ENCODE results near the gene GCNT3.

Gene GCNT3

DNA sequence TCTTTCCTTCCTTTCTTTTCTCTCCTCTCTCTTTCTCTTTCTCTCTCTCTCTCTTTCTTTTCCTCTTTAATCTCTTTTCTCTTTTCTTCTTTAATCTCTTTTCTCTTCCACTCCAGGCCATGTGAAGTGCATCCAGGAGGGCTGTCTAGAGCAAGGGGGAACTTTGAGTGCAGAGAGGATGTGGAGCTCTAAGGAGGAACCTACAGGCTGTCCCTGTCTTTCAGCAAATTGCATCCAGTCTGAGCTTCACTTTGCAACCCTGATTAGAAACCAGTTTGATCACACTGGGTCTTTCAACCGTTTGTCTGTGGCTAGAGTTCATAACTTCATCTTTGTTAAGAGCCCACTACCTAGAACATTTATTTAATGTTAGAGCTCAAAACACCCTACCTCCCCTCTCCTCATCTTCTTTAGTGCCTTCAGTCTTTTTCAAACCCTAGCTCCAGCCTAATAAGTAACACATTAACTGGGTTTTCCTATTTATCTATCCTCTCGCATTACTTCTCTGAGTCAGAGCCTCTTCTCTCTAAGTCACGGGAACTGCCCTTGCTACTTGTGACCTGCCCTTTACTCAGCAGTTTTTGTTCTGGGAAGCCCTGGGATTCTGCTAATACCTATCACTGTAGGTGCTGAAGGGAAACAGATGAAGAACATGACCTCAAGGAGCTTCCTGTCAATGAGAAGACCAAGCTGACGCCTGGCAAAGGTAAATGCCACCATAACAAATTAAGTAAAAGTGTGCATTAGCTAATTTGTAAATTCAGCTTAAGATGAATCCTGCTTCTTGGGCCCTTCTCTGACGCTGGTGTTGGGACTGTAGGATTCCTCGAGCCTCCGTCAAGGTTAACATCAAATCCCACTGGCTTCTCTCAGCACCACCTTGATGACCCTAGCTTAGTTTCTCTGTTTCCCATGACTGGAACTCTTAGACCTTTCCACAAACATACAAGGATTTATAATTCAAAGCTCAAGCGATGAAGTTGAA, at the start of gene GCNT3:
GCNT3 (plus strand) TSS at position 508 of the 985 bp plus-strand sequence. CDS start 6,456 bp downstream, outside the sequence.
- DNase-seq: peak; percentile 37

DNA sequence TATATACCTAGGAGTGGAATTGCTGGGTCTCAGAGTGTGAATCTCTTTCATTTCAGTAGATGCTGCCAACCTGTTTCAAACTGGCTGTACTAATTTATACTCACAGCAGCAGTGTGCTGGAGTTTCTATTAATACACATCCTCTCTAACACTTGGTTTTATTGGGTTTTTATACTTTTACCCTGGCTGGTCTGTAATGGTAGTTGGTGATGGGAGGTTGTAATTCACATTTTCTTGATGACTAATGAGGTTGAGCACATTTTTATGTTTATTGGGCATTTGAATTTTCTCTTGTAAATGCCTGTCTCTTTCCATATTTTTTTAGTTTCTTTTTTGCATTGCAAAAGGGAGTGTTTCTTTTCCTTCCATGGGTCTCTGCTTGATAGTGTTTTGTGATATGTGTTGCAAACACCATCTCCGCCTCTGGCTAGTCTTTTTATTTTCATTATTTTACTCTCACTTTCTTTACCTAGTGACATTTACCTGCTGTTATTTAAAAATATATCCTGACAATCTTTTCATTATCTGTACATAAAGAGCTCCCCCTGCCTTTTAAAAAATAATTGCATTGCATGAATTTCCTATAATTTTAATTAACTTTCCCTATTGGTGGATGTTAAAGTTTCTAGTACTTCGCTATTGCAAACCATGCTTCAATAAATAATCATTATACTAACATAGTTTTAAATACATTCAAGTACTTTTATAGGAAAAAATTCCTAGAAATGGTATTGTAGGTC, 49.0 kb upstream of the GCNT3 start:
- peak; percentile 17 for DNase-seq

GRCh38 chr15:59565299-59565698, 46.3 kb upstream of the GCNT3 start:
- DNase-seq: no peak

DNA sequence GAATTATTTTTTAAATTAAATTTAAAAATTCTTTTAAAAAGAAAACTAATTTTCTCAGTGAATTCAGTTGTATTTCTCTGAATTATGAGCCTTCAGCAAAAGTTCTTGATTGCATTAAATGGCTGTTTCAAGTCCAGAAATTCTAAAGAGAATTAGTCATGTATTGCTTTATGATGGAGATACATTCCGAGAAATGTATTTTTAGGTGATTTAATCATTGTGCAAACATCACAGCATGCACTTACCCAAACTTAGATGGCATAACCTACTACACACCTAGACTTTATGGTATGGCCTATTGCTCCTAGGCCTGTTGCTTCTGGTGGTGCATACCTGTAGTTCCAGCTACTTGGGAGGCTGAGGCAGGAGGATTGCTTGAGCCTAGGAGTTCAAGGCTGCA, 44.3 kb upstream of the GCNT3 start:
- DNase-seq: no peak

- no peak for DNase-seq
These were observed 42.1 kb upstream of the GCNT3 start for GRCh38 chr15:59569477-59569876.

DNA sequence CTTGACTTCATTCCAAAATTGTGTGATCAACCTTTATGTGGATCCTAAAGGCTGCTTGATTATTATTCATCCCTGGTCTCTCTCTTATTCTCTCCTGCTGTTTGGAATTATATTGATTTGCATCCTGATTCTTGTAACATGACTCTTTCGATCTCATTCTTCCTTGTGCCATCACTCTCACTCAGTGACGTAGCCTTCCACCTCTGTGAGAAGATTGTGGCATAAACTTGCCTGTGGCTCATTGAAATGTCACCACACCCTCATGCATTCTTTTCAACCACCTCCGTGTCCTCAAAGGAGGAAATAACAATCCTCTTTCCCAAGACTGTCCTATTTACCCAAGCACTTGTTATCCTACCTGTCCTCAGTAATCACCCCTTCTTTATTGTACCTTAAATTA, 41.3 kb upstream of the GCNT3 start:
- DNase-seq: no peak

GRCh38 chr15:59571606-59572005, 40.0 kb upstream of the GCNT3 start:
- DNase-seq: no peak

DNA sequence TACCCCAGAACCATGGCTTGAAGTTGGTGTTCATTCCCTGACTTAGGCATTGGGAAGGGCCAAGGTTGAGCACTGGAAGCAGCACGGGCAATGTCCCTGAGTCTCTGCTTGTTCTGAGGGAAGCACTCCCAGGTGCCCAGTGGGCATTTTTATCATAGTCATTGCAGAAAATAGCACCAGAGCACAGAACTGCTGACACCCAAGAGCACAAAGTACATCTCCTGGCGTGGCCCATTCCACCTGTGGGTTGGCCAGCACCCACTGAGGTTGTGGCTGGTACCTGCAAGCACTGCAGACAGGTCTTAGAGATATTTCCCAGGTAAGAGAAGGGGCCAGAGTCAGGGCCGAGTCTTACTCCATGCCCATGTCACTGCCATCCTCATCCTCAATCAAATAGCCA, 28.5 kb upstream of the GCNT3 start:
- DNase-seq: no peak

DNA sequence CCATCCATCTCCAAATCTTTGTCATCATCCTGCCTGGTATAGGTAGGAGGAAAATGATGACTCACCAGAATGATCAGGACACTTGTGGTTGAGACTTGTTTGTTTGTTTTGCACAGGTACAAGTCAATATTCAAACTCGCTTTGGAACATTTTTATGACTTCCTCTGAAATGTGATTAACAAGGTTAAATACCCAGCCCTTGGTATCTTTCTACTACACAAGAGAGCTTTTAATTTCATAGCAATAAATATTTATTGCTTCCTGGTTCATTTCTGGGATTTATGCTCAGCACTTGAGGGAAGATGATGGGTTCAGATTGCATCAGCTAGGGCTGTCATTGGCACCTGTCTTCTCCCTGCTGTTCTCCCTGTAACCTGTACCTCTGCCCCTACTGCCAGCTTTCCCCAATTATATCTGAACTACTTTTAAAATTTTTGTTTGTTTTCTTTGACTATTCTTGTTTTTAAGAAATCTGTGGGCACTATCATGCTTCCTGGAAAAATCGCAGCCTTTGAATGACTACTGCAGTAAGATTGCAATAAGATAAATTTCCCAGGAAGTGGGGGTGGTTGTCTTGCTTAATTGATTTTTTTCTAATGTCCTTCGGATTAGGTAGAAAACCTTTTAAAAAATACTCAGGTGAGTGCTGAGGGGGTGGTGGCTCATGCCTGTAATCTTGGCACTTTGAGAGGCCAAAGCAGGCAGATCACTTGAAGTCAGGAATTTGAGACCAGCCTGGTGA, 24.3 kb upstream of the GCNT3 start:
- DNase-seq: no peak

GRCh38 chr15:59590027-59590426, 21.6 kb upstream of the GCNT3 start:
- DNase-seq: no peak

DNA sequence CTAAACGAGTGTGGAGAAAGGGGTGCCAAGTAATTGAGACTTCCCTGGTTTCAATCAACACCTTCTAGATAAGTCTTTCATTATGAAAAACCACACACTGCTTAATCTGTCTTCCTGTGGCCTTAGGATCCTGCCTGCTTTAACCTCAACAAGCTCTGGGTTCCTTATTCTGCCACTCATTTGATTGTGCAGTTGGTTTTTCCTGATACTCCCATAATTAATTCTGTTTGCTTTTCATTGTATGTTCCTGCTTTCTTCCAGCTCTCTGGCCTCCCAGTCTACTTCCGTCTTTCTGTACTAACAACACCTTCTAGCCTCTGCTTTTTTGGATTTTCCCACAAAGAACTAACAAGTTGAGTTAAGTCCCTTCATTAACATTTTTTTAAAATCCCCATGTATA, 20.2 kb upstream of the GCNT3 start:
- DNase-seq: peak; percentile 43

- no peak for DNase-seq
These were observed 17.1 kb upstream of the GCNT3 start for GRCh38 chr15:59594493-59594942.

- DNase-seq: no peak
These were observed 16.6 kb upstream of the GCNT3 start for GRCh38 chr15:59594991-59595390.

DNA sequence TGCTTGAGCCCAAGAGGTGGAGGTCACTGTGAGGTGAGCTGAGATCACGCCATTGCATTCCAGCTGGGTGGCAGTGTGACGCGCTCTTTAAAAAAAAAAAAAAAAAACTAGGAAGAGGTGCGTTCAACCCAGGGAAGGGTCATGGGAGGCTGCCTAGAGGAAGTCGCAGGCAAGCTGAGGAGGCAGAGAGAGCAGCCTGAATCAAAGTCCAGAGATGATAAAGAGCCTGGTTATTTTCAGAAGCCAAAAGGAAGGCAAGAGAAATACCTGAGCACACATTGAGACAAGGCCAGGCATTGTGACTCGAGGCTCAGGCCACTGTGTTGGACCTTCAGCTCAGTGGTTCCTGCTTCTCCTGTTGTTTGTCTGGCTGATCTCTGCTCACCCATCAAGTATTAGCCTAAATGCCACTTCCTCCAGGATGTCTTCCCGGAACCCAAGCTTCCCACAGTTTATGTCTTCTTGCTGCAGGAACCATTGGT, 16.1 kb upstream of the GCNT3 start:
- no peak for DNase-seq

DNA sequence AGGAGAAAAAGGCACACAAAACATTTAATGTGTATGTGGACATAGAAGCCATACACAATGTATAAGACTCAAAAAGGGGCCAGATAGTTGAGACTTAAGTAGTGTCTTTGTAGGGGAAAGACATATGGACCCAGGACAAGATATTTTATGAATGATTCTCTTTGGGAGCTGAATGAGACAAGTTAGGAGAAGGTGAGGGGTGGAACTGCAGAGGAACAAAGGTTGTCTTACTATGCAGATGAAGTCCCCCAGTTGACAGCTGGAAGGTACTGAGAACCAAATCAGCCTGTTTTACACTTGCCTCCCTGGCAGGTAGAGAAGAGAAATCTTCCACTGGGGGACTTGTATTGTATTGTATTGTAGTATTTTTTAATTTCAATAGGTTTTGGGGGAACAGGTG, 14.9 kb upstream of the GCNT3 start:
- no peak for DNase-seq

DNA sequence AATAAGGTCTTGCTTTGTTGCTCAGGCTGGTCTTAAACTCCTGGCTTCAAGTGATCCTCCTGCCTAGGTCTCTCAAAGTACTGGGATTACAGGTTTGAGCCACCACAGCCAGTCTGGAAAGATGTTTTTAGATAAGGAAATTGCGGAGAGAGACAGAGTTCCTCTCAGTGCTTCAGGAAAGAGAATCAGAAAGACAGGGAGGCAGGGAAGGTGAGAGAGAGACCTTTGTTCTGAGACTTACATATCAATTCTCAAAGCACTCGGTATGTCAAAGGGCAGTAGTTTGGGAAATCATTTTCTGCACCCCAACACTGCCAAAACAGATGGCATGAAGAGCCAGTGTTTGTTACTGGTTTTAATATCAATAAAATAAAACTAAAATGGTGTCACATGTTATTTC, 13.1 kb upstream of the GCNT3 start:
- no peak for DNase-seq

DNA sequence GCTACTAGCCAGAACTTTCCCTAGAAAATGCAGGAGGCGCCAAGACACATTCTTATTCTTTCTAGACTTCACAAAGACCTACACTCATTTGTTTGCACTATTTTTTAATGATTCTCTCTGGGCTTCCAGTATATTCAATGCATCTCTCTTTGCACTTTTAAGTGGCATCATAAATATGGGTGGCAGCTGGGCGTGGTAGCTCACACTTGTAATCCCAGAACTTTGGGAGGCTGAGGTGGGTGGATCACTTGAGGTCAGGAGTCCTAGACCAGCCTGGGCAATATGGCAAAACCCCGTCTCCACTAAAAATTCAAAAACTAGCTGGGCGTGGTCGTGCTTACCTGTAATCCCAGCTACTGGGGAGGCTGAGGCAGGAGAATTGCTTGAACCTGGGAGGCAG, 5.6 kb upstream of the GCNT3 start:
- DNase-seq: no peak

- no peak for DNase-seq
These were observed 1.6 kb upstream of the GCNT3 start for GRCh38 chr15:59609730-59610712.

DNA sequence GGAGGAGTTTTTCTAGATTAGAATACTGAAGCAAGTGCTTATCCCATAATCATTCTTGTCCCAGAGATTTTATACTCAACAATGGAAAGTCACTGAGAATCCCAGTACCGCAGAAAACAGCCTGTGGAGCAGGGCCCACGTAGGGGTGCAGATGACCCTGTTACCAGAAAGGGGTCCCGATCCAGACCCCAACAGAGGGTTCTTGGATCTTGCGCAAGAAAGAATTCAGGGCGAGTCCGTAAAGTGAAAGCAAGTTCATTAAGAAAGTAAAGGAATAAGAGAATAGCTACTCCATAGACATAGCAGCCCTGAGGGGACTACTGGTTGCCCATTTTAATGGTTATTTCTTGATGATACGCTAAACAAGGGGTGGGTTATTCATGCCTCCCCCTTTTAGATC, 2.6 kb downstream of the GCNT3 start:
- DNase-seq: no peak

DNA sequence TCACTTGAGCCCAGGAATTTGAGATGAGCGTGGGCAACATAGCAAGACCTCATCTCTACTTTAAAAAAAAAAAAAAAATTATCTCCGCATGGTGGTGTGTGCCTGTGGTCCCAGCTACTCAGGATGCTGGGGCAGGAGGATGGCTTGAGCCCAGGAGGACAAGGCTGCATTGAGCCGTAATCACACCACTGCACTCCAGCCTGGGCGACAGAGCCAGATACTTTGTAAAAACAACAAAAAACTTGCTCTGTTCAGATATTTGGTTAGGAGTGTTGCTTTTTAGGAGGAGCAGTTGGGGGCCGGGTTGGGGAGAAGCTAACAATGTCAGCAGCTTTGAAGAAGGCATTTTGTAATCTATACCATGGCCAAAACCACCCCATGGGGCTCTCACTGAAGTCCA, 4.1 kb downstream of the GCNT3 start:
- DNase-seq: no peak

GRCh38 chr15:59616379-59616778, 4.8 kb downstream of the GCNT3 start:
- no peak for DNase-seq

DNA sequence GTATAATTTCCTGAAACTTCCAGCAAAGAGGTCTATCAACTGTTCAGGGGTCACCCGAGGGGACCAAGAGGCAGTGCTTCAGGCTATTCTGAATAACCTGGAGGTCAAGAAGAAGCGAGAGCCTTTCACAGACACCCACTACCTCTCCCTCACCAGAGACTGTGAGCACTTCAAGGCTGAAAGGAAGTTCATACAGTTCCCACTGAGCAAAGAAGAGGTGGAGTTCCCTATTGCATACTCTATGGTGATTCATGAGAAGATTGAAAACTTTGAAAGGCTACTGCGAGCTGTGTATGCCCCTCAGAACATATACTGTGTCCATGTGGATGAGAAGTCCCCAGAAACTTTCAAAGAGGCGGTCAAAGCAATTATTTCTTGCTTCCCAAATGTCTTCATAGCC, 6.8 kb downstream of the GCNT3 start:
- no peak for DNase-seq

Measured in OCI-M1 (cell line).